GM19238 (cell line): Measurements from ENCODE around the gene ZNF594.
"Not testable (repeated sequence)": the region's sequence is repeated elsewhere in the genome, so short reads cannot be mapped to it uniquely, and the experiment has no call there.

Experiments used
- DNase-seq: peaks from one replicate; pipeline ENCODE4 v3.0.0; 2011; ENCODE audit warnings: low spot score; ENCODE audit not compliant: insufficient read length

The ZNF594 gene

DNA sequence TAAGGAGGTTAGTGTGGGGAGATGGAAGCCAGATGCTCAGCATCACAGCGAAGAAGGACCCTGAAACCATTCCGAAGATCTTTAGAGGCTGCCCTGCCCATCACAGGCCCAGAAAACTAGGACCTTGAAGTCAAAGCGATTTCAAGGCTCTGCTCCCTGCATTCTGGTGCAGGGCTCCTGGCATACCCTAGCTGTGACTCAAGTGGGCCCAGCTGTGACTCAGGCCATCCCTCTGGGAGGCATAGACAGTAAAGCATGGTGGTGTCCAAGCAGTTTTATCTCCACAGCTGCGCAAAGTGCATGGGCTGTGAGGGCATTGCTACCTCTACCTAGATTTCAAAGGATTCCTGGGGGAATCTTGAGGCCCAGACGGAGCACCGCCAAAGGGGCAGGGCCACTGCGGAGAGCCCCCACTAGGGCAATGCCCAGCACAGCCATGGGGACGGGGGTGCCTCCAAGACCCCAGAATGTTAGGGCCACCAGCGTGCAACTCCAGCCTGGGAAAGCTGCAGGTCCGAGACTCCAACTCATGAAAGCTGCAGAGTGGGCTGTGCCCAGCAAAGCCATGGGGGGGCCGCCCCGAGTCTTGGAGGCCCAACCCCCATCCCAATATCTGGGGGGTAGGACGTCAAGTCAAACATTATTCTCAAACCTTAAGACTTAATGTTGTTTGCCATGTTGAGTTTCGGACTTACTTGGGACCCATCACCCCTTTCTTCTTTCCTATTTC is 11.7 kb upstream of the ZNF594 start:
- DNase-seq = no peak

- no peak for DNase-seq
Measured at GRCh38 chr17:5201011-5201410, 9.3 kb upstream of the ZNF594 start.

- DNase-seq = no peak
Measured at GRCh38 chr17:5200360-5200759, 8.7 kb upstream of the ZNF594 start.

DNA sequence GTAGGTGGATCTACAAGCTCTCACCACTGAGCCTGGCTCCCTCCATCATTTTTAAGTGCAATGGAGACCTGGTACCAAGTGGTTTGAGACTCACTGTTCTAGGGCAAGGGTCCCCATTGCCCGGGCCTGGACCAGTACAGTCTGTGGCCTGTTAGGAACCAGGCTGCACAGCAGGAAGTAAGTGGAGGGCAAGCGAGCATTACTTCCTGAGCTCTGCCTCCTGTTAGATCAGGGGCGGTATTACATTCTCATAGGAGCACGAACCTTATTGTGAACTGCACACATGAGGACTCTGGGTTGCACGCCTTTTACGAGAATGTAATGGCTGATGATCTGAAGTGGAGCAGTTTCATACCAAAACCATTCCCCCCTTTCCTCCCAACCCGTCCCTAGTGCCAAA is 6.8 kb upstream of the ZNF594 start:
- DNase-seq = no peak

DNA sequence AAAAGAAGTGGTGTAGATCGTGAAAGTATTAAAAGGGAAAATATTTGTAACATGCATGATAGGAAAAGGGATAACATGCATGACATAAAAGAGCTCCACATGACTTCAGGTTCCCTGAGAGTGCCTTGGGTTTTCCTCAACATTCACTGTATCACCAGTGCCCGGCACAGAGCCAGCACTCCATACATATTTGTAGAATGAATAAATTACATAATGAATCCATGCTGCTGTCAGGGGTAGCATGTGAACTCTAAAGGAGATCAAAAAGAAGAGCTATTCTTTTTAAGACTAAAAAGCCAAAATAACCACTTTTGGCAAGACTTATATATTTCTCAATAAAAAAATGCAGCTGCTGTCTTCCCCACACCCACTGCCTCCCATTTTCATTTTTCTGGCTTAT is 2.7 kb upstream of the ZNF594 start:
- no peak for DNase-seq

DNA sequence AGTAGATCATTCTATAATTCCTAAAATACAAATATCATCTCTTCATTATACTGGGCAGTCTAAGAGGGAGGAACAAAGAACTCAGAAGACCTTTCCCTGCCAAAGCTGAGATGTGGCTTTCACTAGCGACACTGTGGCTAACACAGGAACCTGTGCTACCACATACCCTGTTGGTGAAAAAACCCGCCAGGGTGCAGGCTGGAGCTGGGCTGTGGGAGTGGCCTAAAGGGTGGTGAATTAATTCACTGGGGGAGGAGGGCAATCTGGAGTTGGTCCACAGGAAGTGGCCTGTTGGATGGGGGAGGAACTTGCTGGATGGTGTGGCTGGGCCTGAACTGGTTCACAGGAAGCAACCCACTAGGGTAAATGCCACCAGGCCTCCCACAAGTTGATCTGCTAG is 7.4 kb downstream of the ZNF594 start:
- no peak for DNase-seq

GRCh38 chr17:5183410-5183793 is 8.3 kb downstream of the ZNF594 start:
- no peak for DNase-seq

DNA sequence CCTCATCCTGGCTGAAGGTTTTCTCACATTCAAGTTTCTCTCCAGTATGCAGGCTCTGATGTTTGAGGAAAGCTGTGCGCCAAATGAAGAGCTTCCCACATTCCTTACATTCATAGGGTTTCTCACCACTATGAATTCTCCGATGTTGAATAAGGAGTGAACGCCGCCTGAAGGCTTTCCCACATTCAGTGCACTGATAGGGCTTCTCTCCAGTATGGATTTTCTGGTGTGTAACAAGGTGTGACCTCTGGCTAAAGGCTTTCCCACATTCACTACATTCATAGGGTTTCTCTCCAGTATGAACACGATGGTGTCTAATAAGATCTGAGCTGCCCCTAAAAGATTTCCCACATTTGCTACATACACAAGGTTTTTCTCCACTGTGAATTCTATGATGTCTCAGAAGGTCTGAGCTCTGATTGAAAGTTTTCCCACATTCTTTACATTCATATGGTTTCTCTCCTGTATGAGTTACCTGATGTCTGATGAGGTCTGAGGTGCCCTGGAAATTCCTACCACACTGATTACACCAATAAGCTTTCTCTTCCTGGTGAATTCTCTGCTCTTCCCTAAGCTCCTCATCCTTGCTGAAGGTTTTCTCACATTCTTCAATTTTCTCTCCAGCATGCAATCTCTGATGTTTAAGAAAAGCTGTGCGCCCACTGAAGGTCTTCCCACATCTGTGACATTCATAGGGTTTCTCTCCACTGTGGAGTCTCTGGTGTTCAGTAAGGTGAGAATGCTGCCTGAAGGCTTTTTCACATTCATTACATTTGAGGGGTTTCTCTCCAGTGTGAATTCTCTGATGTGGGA is 8.9 kb downstream of the ZNF594 start:
- no peak for DNase-seq

DNA sequence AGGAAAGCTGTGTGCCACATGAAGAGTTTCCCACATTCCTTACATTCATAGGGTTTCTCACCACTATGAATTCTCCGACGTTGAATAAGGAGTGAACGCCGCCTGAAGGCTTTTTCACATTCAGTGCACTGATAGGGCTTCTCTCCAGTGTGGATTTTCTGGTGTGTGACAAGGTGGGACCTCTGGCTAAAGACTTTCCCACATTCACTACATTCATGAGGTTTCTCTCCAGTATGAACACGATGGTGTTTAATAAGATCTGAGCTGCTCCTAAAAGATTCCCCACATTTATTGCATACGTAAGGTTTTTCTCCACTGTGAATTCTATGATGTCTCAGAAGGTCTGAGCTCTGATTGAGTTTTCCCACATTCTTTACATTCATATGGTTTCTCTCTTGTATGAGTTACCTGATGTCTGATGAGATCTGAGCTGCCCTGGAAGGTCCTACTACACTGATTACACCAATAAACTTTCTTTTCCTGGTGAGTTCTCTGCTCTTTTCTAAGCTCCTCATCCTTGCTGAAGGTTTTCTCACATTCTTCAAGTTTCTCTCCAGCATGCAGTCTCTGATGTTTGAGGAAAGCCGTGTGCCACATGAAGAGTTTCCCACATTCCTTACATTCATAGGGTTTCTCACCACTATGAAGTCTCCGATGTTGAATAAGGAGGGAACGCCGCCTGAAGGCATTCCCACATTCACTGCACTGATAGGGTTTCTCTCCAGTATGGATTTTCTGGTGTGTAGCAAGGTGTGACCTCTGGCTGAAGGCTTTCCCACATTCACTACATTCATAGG is 10.0 kb downstream of the ZNF594 start:
- no peak for DNase-seq

- DNase-seq = no peak
Measured at GRCh38 chr17:5179003-5179402, 12.7 kb downstream of the ZNF594 start.

DNA sequence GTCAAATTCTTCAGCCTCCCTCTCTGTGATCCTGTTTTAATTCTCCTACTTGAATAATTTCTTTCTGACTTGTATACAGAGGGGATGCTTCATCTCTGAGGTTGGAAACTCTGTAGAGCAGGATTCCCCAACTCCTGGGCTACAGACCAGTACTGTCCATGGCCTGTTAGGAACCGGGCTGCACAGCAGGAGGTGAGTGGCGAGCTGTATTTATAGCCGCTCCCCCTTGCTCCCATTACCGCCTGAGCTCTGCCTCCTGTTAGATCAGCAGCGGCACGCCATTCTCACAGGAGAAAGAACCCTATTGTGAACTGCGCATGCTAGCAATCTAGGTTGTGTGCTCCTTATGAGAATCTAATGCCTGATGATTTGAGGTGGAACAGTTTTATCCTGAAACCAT is 16.6 kb downstream of the ZNF594 start:
- DNase-seq = not testable (repeated sequence)

DNA sequence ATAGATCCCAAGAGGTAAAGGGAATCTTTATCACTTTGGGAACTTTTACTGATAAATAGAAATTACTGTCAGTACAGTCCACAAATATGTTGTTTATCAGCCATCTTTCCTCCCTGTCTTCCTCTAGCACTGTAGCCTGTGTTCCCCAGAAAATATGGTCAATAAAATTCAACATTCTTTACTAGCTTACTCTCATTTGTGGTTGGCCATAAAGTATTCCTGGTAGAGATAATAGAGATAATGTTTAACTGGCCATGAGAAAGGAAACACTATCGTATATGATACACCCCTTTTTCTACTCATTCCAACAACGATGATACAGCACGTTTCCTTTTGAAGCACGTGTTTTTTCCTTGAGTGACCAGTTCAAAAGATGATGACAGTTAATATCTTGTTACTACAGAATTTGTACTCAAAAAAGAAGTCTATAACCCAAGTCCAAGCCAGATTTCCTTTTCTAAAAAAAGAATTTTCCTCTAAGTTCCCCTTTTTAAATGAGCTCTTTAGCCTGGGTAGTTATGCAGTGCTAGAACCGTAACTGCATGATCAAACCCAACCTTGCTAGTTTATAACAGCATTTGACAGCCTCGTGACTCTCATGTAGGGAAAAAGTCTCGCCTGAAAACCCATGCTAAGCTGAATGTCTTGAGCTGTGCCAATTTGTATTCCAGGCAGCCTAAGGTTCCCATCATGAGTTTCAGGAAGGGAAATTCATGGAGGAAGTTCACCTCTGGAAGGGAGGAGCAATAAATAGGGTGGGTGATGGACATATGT is 25.7 kb downstream of the ZNF594 start:
- DNase-seq = not testable (repeated sequence)

DNA sequence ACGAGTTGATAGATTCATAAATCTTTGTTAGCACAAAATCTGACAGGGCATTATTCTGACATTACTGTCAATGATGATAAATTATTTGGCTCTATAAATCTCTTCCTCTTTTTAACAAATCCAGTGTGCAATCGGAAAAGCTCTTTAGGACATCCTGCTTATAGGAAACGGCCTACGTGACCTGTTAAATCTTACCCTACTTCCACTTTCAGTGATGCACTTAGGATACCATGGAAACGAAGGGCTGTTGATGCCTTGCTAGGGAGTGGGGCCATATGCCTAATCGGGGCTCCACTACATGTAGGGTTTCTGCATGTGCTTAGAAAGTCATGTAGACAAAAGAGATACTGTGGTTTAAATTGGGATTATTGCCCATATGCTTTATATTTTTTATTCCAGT is 27.2 kb downstream of the ZNF594 start:
- DNase-seq = no peak

DNA sequence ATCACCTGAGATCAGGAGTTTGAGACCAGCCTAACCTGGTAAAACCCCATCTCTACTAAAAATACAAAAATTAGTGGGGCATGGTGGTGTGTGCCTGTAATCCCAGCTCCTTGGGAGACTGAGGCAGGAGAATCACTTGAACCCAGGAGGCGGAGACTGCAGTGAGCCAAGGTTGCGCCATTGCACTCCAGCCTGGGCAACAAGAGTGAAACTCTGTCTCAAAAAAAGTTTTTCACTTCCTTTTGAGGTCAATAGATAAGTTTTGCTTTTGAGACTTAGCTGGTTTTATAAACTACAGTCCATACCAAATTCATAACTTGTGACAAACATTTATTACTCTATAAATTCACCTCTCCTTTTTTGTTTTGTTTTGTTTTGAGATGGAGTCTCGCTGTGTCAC is 29.9 kb downstream of the ZNF594 start:
- not testable (repeated sequence) for DNase-seq

GRCh38 chr17:5160702-5161101 is 31.0 kb downstream of the ZNF594 start:
- DNase-seq = not testable (repeated sequence)

DNA sequence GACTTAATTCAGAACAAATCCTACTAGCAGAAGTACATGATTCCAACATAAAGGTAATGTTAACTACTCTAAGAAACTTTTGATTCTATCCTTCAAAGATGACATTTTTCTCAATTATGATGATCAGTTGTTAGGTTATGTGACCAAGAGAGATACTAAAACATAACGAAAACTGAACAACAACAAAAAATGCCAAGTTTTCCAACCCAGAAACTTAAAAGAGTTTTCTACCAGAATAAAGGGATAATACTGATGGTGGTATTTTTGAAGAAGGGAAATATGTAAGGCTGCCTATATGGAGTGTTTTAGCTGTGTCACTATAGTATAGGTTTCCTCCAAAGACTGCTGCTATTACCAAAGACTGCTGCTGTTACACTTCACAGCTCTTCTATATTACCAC is 45.5 kb downstream of the ZNF594 start:
- not testable (repeated sequence) for DNase-seq

GRCh38 chr17:5142877-5143276 is 48.8 kb downstream of the ZNF594 start:
- DNase-seq = not testable (repeated sequence)

- DNase-seq = no peak
Measured at GRCh38 chr17:5139458-5139732, 52.3 kb downstream of the ZNF594 start.

- DNase-seq = no peak
Measured at GRCh38 chr17:5138616-5139457, 52.8 kb downstream of the ZNF594 start.

GRCh38 chr17:5138198-5138544 is 53.5 kb downstream of the ZNF594 start:
- not testable (repeated sequence) for DNase-seq
